SIG-M5 treated with dmso at 0.1 percent for 504 hours (cell line): ENCODE data around the gene MCM9.

ENCODE experiments used
- DNase-seq: peaks from one replicate; lab custom pipeline; 2025; ENCODE audit not compliant: unreplicated experiment; lab: John Stamatoyannopoulos, UW

Gene MCM9

GRCh38 chr6:118933855-118934460, 1.0 kb downstream of the MCM9 start:
- DNase-seq = no peak

GRCh38 chr6:118932421-118932820, 2.5 kb downstream of the MCM9 start:
- no peak for DNase-seq

GRCh38 chr6:118931436-118931835, 3.5 kb downstream of the MCM9 start:
- no peak for DNase-seq

GRCh38 chr6:118930680-118931079, 4.3 kb downstream of the MCM9 start:
- DNase-seq = no peak

GRCh38 chr6:118923035-118923434, 11.9 kb downstream of the MCM9 start:
- no peak for DNase-seq

GRCh38 chr6:118921084-118921483, 13.9 kb downstream of the MCM9 start:
- no peak for DNase-seq

GRCh38 chr6:118918329-118918725, 16.6 kb downstream of the MCM9 start:
- DNase-seq = no peak

GRCh38 chr6:118917546-118918328, 17.2 kb downstream of the MCM9 start:
- no peak for DNase-seq

- DNase-seq = no peak
These were observed 20.4 kb downstream of the MCM9 start for GRCh38 chr6:118914598-118914997.

- DNase-seq = no peak
These were observed 21.8 kb downstream of the MCM9 start for GRCh38 chr6:118913161-118913560.

GRCh38 chr6:118912646-118913045, 22.3 kb downstream of the MCM9 start:
- no peak for DNase-seq

GRCh38 chr6:118908441-118908840, 26.5 kb downstream of the MCM9 start:
- DNase-seq = no peak

- DNase-seq = no peak
These were observed 29.1 kb downstream of the MCM9 start for GRCh38 chr6:118905851-118906250.

GRCh38 chr6:118905084-118905483, 29.9 kb downstream of the MCM9 start:
- DNase-seq = no peak

GRCh38 chr6:118903691-118904090, 31.3 kb downstream of the MCM9 start:
- no peak for DNase-seq

- no peak for DNase-seq
These were observed 31.8 kb downstream of the MCM9 start for GRCh38 chr6:118903138-118903537.

- DNase-seq = no peak
These were observed 32.2 kb downstream of the MCM9 start for GRCh38 chr6:118902726-118903125.

- DNase-seq = no peak
These were observed 35.0 kb downstream of the MCM9 start for GRCh38 chr6:118899948-118900347.

GRCh38 chr6:118897386-118897785, 37.6 kb downstream of the MCM9 start:
- no peak for DNase-seq

- peak; percentile 73 for DNase-seq
These were observed 38.4 kb downstream of the MCM9 start for GRCh38 chr6:118896339-118897136.

GRCh38 chr6:118895859-118896258, 39.1 kb downstream of the MCM9 start:
- DNase-seq = no peak

GRCh38 chr6:118895261-118895560, 39.7 kb downstream of the MCM9 start:
- DNase-seq = peak; percentile 16
